D721Med (cell line): Measurements from ENCODE around the gene ANKRD63.

Experiments
- DNase-seq: peaks from one replicate; pipeline ENCODE4 v3.0.0; 2011; ENCODE audit warnings: low spot score; ENCODE audit not compliant: insufficient read length
- FAIRE-seq: peaks from 2 replicates; lab custom pipeline; 2011; peaks lifted over from hg19 to GRCh38; lab: Jason Lieb, UNC
- TF ChIP-seq, protein P1 (sequence below): IDR thresholded peaks from 2 replicates; pipeline ENCODE4 v1.5.1; 2012; ENCODE audit warnings: mild to moderate bottlenecking, control low read depth; ENCODE audit not compliant: insufficient read depth; ENCODE audit errors: missing control alignments

ANKRD63 gene

DNA sequence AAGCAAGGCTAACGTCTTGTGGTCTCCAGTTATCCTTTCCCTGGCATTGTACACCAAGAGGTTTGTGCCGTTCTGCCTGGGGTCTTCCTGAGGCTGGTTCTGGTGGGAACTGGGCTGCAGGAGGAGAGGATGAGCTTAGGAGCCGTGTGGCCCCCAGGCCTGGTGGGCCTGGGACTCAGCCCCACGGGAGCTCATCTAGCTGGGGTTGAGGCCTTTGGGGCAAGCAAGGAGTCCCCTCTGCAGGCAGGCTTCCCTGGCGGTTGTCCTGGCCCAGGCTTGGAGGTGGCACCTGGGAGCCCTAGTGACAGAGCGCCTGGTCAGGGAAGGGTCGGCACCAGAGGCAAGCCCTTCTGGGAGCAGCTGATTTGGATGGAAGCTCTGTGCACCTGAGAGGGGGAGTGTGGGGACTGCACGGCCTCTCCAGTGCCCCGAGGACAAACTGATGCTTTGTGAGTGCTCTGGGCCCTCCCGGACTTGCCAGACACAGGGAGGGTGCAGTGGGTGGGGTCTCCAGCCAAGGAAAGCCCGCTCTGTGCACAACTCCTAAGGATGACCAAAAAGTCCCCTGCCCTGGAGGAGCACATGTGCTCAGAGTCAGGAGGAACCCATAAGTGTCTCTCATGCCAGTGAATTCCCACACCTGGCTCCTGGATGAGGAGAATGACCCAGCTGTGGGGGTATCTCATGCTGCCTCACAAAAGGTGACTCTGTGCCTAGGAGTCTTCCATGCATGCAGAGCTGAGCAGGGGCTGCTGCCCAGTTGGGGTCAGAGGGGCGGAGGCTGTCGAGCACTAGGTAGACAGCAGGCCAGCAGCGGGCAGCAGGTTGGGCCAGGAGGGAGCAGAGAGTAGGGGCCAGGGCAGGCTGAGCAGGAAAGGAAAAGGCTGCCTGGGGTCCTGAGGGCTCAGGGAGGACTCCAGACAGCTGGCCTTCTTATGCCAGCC, 41.3 kb downstream of the ANKRD63 start:
- TF ChIP-seq, protein P1, sequence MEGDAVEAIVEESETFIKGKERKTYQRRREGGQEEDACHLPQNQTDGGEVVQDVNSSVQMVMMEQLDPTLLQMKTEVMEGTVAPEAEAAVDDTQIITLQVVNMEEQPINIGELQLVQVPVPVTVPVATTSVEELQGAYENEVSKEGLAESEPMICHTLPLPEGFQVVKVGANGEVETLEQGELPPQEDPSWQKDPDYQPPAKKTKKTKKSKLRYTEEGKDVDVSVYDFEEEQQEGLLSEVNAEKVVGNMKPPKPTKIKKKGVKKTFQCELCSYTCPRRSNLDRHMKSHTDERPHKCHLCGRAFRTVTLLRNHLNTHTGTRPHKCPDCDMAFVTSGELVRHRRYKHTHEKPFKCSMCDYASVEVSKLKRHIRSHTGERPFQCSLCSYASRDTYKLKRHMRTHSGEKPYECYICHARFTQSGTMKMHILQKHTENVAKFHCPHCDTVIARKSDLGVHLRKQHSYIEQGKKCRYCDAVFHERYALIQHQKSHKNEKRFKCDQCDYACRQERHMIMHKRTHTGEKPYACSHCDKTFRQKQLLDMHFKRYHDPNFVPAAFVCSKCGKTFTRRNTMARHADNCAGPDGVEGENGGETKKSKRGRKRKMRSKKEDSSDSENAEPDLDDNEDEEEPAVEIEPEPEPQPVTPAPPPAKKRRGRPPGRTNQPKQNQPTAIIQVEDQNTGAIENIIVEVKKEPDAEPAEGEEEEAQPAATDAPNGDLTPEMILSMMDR, result no peak
- FAIRE-seq, result no peak
- DNase-seq, result no peak

DNA sequence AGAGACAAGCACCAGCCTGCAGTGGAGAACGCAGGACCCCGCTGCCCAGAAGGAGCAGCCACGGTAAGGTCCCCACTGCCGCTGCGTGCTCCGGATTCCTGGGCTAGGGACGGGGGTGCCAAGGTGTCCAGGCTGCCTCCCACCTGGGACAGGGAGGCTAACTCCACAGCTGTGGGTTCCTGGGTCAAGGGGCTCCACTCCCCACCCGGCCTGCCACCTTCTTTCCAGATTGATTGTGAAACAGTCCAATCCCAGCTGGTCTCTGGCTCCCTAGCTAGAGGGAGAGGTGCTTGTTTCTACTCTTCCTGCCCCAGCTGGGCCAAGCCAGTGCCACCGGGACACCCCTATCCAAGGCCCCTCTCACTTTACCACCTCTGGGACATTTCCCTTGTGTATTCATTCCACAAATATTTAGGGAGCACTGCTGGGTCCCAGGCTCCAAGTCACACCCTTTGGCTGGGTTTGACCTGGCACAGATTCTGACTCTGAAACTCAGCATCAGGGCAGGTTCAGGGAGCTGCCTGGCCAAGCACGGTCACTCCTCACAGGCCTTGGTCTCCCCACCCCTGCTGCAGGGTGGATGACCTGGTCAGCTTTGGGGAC, 42.1 kb downstream of the ANKRD63 start:
- TF ChIP-seq, protein P1, result no peak
- FAIRE-seq (no peak), DNase-seq (no peak)

DNA sequence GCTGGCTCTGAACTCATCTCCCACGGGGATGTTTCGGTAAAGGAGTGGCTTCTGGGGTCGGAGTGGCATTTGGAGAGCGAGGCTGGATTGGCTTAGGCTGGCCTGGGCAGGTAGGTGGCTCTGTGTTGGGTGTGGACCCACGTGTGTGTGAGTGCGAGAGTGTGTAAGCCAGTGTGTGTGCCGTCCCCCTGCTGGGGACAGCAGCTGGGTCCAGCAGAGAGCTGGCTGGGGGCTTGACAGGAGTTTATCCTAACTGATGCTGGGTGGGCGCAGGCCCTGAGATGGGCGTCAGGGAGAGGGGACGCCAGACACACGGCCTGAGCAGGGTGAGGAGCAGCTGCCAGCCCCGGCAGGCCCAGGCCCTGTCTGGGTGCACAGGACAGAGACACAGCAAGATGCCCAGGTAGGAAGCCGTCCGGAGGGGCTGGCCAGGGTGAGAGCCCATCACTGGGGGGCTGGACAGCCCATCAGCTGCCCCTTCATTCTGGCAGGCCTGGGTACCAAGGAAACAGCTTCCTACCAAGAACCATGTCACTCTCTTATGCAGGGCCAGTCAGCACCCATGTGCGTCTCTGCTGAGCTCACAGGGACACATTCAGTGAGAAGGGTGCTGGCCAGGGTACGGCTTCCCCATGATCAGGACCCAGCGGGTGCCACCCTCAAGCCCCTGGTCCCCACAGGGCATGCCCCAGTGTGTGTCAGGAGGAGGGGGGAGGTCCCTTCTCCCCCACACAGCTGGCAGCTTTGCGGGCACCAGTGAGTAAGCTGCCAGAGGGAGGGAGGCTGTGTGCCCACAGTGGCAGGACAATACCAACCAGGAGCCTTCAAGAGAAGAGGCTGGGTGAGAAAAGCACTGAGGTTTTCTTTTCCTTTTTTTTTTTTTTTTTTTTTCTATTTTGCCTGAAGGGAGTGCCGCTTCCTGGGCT, 42.9 kb downstream of the ANKRD63 start:
- no peak for FAIRE-seq
- TF ChIP-seq, protein P1, result no peak
- no peak for DNase-seq

DNA sequence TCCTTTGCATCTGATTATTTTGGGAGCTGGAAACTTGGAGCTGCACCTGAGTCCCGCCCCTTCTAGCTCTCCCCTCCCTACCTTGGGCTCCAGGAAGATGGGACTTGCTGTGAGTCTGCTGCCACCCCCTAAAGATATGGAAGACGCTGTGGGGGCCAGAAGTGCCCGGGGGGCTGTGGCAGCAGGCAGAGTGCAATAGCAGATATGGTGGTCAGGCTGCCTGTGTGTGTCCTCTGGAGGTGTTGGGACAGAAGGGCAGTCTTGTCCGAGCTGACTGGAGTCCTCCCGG, 43.5 kb downstream of the ANKRD63 start:
- FAIRE-seq (no peak), DNase-seq (no peak)
- TF ChIP-seq, protein P1, result no peak

DNA sequence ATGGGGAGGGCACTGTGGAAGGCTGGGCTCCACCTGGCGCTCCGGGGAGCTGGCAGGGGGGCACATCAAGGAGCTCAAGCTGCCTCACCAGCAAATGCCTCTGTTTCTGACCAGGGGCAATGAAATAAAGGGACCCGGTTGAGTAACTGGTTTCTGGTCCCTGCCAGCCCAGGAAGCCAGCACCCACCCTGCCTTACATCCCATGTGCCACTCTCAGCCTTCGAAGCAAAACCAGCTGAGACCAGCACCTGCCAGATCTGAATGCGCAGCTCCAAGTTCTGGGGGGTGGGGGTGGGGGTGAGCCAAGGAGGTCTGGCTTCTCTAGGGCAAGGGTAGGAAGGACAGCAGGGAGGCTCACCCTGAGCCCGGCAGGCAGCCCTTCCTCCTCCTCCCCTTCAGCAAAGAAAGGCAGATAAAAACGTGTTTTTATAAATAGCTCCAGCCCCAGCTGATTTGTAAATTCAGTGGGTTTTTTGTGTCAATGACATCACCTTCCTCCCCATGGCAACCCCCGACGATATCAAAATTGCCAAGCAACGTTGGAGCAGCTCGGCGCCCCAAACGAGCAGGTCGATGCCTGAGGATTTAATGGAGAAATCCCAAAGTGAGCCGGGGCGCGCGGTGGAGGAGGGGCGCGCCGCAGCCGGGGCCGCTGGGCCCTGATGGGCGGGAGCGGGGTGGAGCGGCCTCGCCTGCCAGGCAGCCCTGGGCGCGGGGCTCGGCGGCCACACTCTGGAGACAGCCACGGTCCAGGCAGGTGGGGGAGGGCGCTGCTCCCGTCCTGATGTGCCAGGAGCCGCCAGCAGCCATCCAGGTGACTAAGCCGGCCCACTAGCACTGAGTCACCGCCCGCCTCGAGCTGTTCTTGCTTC, 44.1 kb downstream of the ANKRD63 start, which contains the start of gene PAK6:
PAK6 (plus strand) TSS at position 532 of the 872 bp plus-strand sequence. CDS start 25,723 bp downstream, outside the sequence.
- TF ChIP-seq, protein P1, result no peak
- DNase-seq, result no peak
- FAIRE-seq, result no peak

DNA sequence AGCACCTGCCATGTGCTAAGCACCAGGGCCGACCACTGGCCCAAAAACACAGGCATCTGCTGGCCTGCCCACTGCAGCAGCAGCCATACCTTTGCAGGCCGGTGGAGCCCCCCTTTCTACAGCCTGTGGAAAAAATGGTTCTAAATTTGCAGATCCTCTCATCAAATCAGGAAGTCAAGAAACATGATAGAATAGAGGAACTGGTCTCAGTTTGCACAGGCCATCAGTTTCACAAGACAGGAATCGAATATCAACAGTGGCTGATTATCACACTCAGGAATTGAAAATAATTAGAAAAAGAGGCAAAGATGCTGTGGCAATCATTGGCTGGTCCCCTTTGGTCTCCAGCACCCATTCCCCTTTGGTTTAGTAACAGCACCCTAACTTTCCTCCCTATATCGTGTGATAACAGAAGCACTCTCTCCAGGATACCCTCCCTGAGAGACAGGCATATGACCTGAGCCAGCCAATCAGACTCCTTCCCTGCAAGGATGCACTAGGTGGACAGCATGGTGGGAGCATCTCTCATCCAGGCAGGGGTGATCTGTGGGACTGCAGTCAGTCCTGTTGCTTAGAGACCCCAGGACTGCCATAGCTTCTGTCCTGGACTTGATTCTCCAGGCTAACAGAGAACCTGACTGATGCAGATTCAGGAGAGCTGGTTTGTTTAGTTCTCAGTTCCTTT, 47.5 kb downstream of the ANKRD63 start:
- no peak for FAIRE-seq
- TF ChIP-seq, protein P1, result no peak

More for the DNA sequence above, 47.5 kb downstream of the ANKRD63 start:
- no peak for DNase-seq
